ENCODE measurements around the gene PIWIL1. TPM values are rescaled to one million over a fixed set of nuclear protein-coding genes. Genes with fewer than 3 reads are reported as not detected.

The PIWIL1 gene
- under 1 TPM in 1 of 4 donors, not detected in 3; 0.21 TPM for polyA plus RNA-seq
- long read RNA-seq, donor 1 = 0 reads
- long read RNA-seq, donor 2 = 0 reads
- long read RNA-seq, donor 3 = 0 reads
- long read RNA-seq, donor 4 = 0 reads
- long read RNA-seq, donor 5 = 0 reads
- long read RNA-seq, donor 6 = 0 reads
- long read RNA-seq, donor 7 = 0 reads
- long read RNA-seq, donor 8 = 0 reads
- long read RNA-seq, donor 9 = 0 reads
- long read RNA-seq, donor 10 = 0 reads

DNA sequence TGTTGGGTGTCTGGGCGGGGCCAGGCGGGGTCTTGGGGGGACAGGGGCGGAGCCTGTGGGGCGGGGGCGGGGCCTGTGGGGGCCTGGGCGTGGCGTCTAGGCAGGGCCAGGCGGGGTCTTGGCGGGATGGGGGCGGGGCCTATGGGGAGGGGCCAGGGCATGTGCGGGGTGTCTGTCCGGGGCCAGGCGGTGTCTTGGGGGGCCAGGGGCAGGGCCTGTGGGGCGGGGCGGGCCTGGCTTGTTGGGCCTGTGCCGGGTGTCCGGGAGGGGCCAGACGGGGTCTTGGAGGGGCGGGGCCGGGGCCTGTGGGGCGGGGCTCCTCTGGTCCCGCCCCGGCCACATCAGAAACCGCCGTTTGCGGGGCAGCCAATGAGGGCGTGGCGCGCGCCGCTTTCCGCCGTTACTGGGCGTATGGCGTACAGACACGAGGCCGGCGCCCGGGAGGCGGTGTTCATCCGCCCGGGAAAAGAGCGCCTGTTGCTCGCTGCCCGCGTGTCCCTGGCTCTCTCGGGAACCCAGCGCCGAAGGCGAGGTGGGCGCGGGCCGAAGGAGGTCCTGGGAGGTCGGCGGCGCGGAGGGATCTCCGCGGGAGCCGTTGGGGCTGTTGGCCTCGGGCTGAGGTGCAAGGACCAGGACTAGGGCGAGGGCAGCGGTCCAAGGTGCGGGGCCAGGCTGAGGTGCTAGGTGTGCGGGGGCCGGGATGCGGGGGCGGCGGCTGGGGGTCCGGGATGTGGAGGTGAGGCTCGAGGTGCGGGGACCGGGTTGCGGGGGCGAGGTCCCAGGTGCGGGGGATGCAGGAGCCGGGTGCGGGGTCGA is at the start of gene PIWIL1:
Gene PIWIL1 (plus strand): TSS at position 400 of the 816 bp plus-strand sequence. CDS start 4,705 bp downstream, outside the sequence.
- no peaks in the 10 kb centered on the region for H3K4me1 ChIP-seq (ENCODE audit: control insufficient read depth in 3 of 3, insufficient read depth in 2 of 3, low read depth in 1 of 3, low read length in 2 of 3)
- no peak within 1 kb of the TSS for H3K4me3 ChIP-seq (ENCODE audit: low read depth in 1 of 3, low read length in 3 of 3)
- H3K9me3 ChIP-seq (ENCODE audit: control insufficient read depth in 2 of 2, insufficient read depth in 1 of 2, low read depth in 1 of 2, low read length in 1 of 2) = no peaks in the 10 kb centered on the region
- WGBS, 3 donors = 64 to 79% (median 67%) methylated on average over 52 to 79 of the region's 79 CpGs
- no peaks in the 10 kb centered on the region for H3K36me3 ChIP-seq (ENCODE audit: control insufficient read depth in 3 of 3, insufficient read depth in 2 of 3, low read depth in 1 of 3, low read length in 3 of 3)
- H3K27ac ChIP-seq (ENCODE audit: low read depth in 1 of 3, low read length in 2 of 3) = no peak within 1 kb of the TSS
- no peak for FAIRE-seq
- no peak for DNase-seq
- peaks cover 0 to 19% (median 14%) of the 10 kb centered on the region in 3 donors for H3K27me3 ChIP-seq (ENCODE audit: control insufficient read depth in 3 of 3, insufficient read depth in 3 of 3, low read length in 3 of 3)

DNA sequence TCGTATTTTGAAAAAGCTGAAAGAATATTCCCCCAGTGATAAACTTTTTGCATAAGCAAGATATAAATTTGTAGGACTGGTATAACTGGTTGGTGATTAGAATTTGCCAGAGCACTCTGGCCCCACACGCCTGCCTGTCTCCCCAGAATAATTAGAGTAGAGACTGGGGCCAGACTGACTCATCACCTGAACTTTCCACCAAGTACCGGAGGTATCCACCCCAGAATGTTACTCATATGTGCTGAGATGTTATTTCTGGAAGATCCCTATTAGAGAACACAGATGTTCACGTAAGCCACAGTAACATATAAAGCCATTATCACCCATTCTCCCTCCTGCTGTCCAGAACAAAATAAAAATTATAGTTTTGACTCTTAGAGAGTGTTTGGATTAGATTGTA is 49.5 kb upstream of the PIWIL1 start:
- Histone ChIP-seq H3K27me3 (ENCODE audit: control insufficient read depth in 3 of 3, insufficient read depth in 3 of 3, low read length in 3 of 3) (peaks cover 0 to 3% (median 0%) of the 10 kb centered on the region in 3 donors), H3K4me1 (ENCODE audit: control insufficient read depth in 3 of 3, insufficient read depth in 2 of 3, low read depth in 1 of 3, low read length in 2 of 3) (no peaks in the 10 kb centered on the region), H3K27ac (ENCODE audit: low read depth in 1 of 3, low read length in 2 of 3) (no peak overlapping the region), H3K4me3 (ENCODE audit: low read depth in 1 of 3, low read length in 3 of 3) (no peak overlapping the region), H3K36me3 (ENCODE audit: control insufficient read depth in 3 of 3, insufficient read depth in 2 of 3, low read depth in 1 of 3, low read length in 3 of 3) (no peaks in the 10 kb centered on the region), H3K9me3 (ENCODE audit: control insufficient read depth in 2 of 2, insufficient read depth in 1 of 2, low read depth in 1 of 2, low read length in 1 of 2) (peaks cover 0 to 22% of the 10 kb centered on the region in 2 donors)
- WGBS, 3 donors = 28 to 46% (median 36%) methylated on average over 4 of the region's 4 CpGs
- no peak for DNase-seq
- no peak for FAIRE-seq

DNA sequence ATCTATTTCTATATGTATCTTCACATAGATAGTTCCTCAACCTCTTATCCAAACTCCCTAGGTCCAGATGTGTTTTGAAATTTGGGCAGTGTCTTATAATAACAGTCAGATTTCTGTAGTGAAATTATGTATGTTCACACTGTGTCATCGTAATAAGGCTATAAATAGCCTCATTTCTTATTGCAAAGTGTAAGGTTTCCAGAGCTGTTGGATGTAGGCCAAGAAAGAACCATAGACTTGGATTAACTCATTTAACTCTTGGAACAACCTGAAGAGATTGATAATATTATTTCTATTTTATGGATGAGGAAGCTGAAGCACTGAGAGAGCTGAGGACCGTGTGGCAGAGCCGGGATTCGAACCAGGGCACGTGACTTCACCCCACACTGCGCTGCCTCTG is 49.0 kb upstream of the PIWIL1 start:
- 76 to 81% (median 81%) methylated on average over 6 of the region's 6 CpGs for WGBS, 3 donors
- FAIRE-seq = no peak
- DNase-seq = no peak
- peaks cover 0 to 25% of the 10 kb centered on the region in 2 donors for H3K9me3 ChIP-seq (ENCODE audit: control insufficient read depth in 2 of 2, insufficient read depth in 1 of 2, low read depth in 1 of 2, low read length in 1 of 2)
- H3K27ac ChIP-seq (ENCODE audit: low read depth in 1 of 3, low read length in 2 of 3) = no peak overlapping the region
- peaks cover 0 to 3% (median 0%) of the 10 kb centered on the region in 3 donors for H3K27me3 ChIP-seq (ENCODE audit: control insufficient read depth in 3 of 3, insufficient read depth in 3 of 3, low read length in 3 of 3)
- no peaks in the 10 kb centered on the region for H3K4me1 ChIP-seq (ENCODE audit: control insufficient read depth in 3 of 3, insufficient read depth in 2 of 3, low read depth in 1 of 3, low read length in 2 of 3)
- no peaks in the 10 kb centered on the region for H3K36me3 ChIP-seq (ENCODE audit: control insufficient read depth in 3 of 3, insufficient read depth in 2 of 3, low read depth in 1 of 3, low read length in 3 of 3)
- H3K4me3 ChIP-seq (ENCODE audit: low read depth in 1 of 3, low read length in 3 of 3) = no peak overlapping the region

DNA sequence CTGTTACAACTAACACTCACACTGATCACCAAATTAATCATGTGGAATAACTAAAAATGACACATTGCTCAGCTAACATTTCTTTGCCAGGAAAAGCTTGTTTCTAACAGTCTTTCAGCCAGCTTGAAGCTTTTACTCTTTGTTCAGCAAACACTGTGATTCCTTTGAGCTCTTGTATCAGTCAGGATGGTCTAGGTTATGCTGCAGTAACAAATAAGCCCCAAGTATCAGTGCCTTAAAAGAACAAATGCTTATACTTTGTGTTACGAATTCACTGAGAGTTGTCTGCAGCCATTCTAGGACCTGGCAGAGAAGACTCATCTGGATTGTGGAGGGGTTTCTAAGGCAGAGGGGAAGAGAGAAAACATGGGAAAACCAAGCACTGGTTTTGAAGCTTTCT is 47.6 kb upstream of the PIWIL1 start:
- 89 to 93% (median 92%) methylated on average over 1 of the region's 1 CpG for WGBS, 3 donors
- Histone ChIP-seq H3K36me3 (ENCODE audit: control insufficient read depth in 3 of 3, insufficient read depth in 2 of 3, low read depth in 1 of 3, low read length in 3 of 3) (no peaks in the 10 kb centered on the region), H3K9me3 (ENCODE audit: control insufficient read depth in 2 of 2, insufficient read depth in 1 of 2, low read depth in 1 of 2, low read length in 1 of 2) (peaks cover 0 to 20% of the 10 kb centered on the region in 2 donors), H3K27me3 (ENCODE audit: control insufficient read depth in 3 of 3, insufficient read depth in 3 of 3, low read length in 3 of 3) (peaks cover 0 to 3% (median 0%) of the 10 kb centered on the region in 3 donors), H3K27ac (ENCODE audit: low read depth in 1 of 3, low read length in 2 of 3) (no peak overlapping the region), H3K4me3 (ENCODE audit: low read depth in 1 of 3, low read length in 3 of 3) (no peak overlapping the region), H3K4me1 (ENCODE audit: control insufficient read depth in 3 of 3, insufficient read depth in 2 of 3, low read depth in 1 of 3, low read length in 2 of 3) (no peaks in the 10 kb centered on the region)
- DNase-seq (no peak), FAIRE-seq (no peak)

- Histone ChIP-seq H3K4me3 (ENCODE audit: low read depth in 1 of 3, low read length in 3 of 3) (no peak overlapping the region), H3K9me3 (ENCODE audit: control insufficient read depth in 2 of 2, insufficient read depth in 1 of 2, low read depth in 1 of 2, low read length in 1 of 2) (peaks cover 0 to 12% of the 10 kb centered on the region in 2 donors), H3K36me3 (ENCODE audit: control insufficient read depth in 3 of 3, insufficient read depth in 2 of 3, low read depth in 1 of 3, low read length in 3 of 3) (no peaks in the 10 kb centered on the region), H3K4me1 (ENCODE audit: control insufficient read depth in 3 of 3, insufficient read depth in 2 of 3, low read depth in 1 of 3, low read length in 2 of 3) (no peaks in the 10 kb centered on the region), H3K27ac (ENCODE audit: low read depth in 1 of 3, low read length in 2 of 3) (no peak overlapping the region), H3K27me3 (ENCODE audit: control insufficient read depth in 3 of 3, insufficient read depth in 3 of 3, low read length in 3 of 3) (no peaks in the 10 kb centered on the region)
- FAIRE-seq (no peak), DNase-seq (no peak)
- 79 to 86% (median 81%) methylated on average over 5 of the region's 5 CpGs for WGBS, 3 donors
These were observed 39.2 kb upstream of the PIWIL1 start for GRCh38 chr12:130298322-130299021.

GRCh38 chr12:130299574-130299973 is 38.1 kb upstream of the PIWIL1 start:
- Histone ChIP-seq H3K27ac (ENCODE audit: low read depth in 1 of 3, low read length in 2 of 3) (no peak overlapping the region), H3K9me3 (ENCODE audit: control insufficient read depth in 2 of 2, insufficient read depth in 1 of 2, low read depth in 1 of 2, low read length in 1 of 2) (peaks cover 0 to 9% of the 10 kb centered on the region in 2 donors), H3K27me3 (ENCODE audit: control insufficient read depth in 3 of 3, insufficient read depth in 3 of 3, low read length in 3 of 3) (no peaks in the 10 kb centered on the region), H3K4me3 (ENCODE audit: low read depth in 1 of 3, low read length in 3 of 3) (no peak overlapping the region), H3K4me1 (ENCODE audit: control insufficient read depth in 3 of 3, insufficient read depth in 2 of 3, low read depth in 1 of 3, low read length in 2 of 3) (no peaks in the 10 kb centered on the region), H3K36me3 (ENCODE audit: control insufficient read depth in 3 of 3, insufficient read depth in 2 of 3, low read depth in 1 of 3, low read length in 3 of 3) (no peaks in the 10 kb centered on the region)
- DNase-seq = no peak
- 64 to 69% (median 68%) methylated on average over 6 of the region's 6 CpGs for WGBS, 3 donors
- no peak for FAIRE-seq

DNA sequence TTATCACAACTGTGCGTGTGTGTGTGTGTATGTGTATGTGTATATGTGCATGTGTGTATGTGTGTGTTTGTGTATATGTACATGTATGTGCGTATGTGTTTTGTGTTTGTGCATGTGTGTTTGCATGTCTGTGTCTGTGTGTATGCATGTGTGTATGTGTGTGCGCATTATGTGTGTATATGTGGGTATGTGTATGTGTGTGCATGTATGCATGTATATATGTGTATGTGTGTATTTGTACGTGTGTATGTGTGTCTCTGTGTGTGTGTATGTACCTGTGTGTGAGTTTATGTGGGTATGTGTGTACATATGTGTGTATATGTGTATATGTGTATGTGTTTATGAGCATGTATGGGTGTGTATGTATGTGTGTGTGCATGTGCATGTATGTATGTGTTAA is 37.6 kb upstream of the PIWIL1 start:
- no peaks in the 10 kb centered on the region for H3K27me3 ChIP-seq (ENCODE audit: control insufficient read depth in 3 of 3, insufficient read depth in 3 of 3, low read length in 3 of 3)
- 82 to 89% (median 89%) methylated on average over 4 of the region's 4 CpGs for WGBS, 3 donors
- peaks cover 0 to 9% of the 10 kb centered on the region in 2 donors for H3K9me3 ChIP-seq (ENCODE audit: control insufficient read depth in 2 of 2, insufficient read depth in 1 of 2, low read depth in 1 of 2, low read length in 1 of 2)
- no peaks in the 10 kb centered on the region for H3K4me1 ChIP-seq (ENCODE audit: control insufficient read depth in 3 of 3, insufficient read depth in 2 of 3, low read depth in 1 of 3, low read length in 2 of 3)
- no peak overlapping the region for H3K27ac ChIP-seq (ENCODE audit: low read depth in 1 of 3, low read length in 2 of 3)
- H3K4me3 ChIP-seq (ENCODE audit: low read depth in 1 of 3, low read length in 3 of 3) = no peak overlapping the region
- DNase-seq = no peak
- FAIRE-seq = no peak
- H3K36me3 ChIP-seq (ENCODE audit: control insufficient read depth in 3 of 3, insufficient read depth in 2 of 3, low read depth in 1 of 3, low read length in 3 of 3) = no peaks in the 10 kb centered on the region

DNA sequence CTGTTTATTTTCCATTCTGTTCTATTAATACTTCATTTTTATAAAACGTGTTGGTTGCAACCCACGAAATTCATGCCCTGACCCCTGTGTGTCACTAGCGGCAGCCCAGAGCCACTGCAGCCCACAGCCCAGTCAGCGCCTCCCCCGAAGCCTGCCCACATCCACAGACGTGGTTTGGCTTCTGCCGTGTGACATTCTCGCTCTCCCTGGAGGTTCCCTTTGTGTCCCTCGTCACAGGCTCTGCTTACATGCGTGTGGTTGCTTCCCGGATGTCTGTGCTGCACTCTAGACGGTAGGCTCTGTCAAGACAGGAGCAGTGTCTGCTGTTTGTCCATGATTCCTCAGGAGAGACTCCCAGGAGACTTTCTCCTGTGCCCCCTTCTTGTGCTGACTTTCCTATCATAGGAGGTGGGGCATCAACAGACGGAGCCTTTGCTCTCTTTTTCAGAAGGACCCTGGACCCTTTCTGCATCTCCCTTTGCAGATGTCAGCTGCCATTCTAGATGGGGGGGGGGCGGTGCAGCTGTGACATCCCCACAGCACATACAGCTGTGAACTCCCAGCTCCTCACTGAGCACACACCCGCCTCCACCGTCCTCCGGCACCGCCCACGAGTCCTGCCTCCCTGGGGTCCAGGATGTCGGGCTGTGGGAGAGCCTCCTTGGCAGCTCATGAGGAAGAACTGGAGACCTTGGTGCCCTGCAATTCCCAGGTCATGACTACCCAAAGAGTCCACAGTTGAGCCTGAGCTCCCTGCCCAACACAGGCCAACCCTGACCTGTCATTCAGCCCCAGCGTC is 36.8 kb upstream of the PIWIL1 start:
- no peak for DNase-seq
- Histone ChIP-seq H3K27ac (ENCODE audit: low read depth in 1 of 3, low read length in 2 of 3) (no peak overlapping the region), H3K36me3 (ENCODE audit: control insufficient read depth in 3 of 3, insufficient read depth in 2 of 3, low read depth in 1 of 3, low read length in 3 of 3) (no peaks in the 10 kb centered on the region), H3K4me1 (ENCODE audit: control insufficient read depth in 3 of 3, insufficient read depth in 2 of 3, low read depth in 1 of 3, low read length in 2 of 3) (no peaks in the 10 kb centered on the region), H3K27me3 (ENCODE audit: control insufficient read depth in 3 of 3, insufficient read depth in 3 of 3, low read length in 3 of 3) (no peaks in the 10 kb centered on the region), H3K4me3 (ENCODE audit: low read depth in 1 of 3, low read length in 3 of 3) (no peak overlapping the region), H3K9me3 (ENCODE audit: control insufficient read depth in 2 of 2, insufficient read depth in 1 of 2, low read depth in 1 of 2, low read length in 1 of 2) (peaks cover 0 to 9% of the 10 kb centered on the region in 2 donors)
- 62 to 81% (median 77%) methylated on average over 21 of the region's 21 CpGs for WGBS, 3 donors
- no peak for FAIRE-seq
